Peyer's patch (tissue), 4 donors: ENCODE measurements around the gene LRRN2. TPM values are rescaled to one million over a fixed set of nuclear protein-coding genes. Genes with fewer than 3 reads are reported as not detected.

Experiments used
- DNase-seq, 3 donors: peaks; one replicate each; pipeline ENCODE4 v3.0.0-alpha.2; 2017 to 2019
- H3K27ac ChIP-seq, 4 donors: fragments of 200-600 bp; sonication (generic); one replicate each; pipeline ENCODE4 v1.5.1; 2016 to 2019
- H3K27me3 ChIP-seq, 2 donors: fragments of 200-600 bp; sonication (generic); one replicate each; pipeline ENCODE4 v1.5.1; 2019
- H3K36me3 ChIP-seq, 3 donors: fragments of 200-600 bp; sonication (generic); one replicate each; pipeline ENCODE4 v1.5.1; 2016 to 2019
- H3K4me1 ChIP-seq, 4 donors: fragments of 200-600 bp; sonication (generic); one replicate each; pipeline ENCODE4 v1.5.1; 2016 to 2019
- H3K4me3 ChIP-seq, 4 donors: fragments of 200-600 bp; sonication (generic); 1 replicate in 3 of 4; 2 replicates in 1 of 4; pipeline ENCODE4 v1.5.1; 2016 to 2019; ENCODE audit warnings: mild to moderate bottlenecking in 1 of 4
- H3K9me3 ChIP-seq, 4 donors: fragments of 200-600 bp; sonication (generic); one replicate each; pipeline ENCODE4 v1.5.1; 2016 to 2019; ENCODE audit warnings: mild to moderate bottlenecking in 1 of 4
- CTCF ChIP-seq, 6 experiments: fragments of 450-650 bp in 4 of 6; fragments of 200-600 bp in 2 of 6; sonication (generic) in 1 of 6; IDR thresholded peaks; one replicate each; pipeline ENCODE4 v1.5.1; 2017 to 2019; ENCODE audit warnings: antibody characterized with exemption in 6 of 6, mild to moderate bottlenecking in 3 of 6, moderate library complexity in 1 of 6
- POLR2A ChIP-seq, 2 donors: fragments of 450-650 bp; IDR thresholded peaks; one replicate each; pipeline ENCODE4 v1.5.1; 2017; ENCODE audit warnings: antibody characterized with exemption in 2 of 2, mild to moderate bottlenecking in 2 of 2, moderate library complexity in 2 of 2
- total RNA-seq, 4 donors: library from RNA; depleted of rRNA; stranded (reverse); fragments of >200 nt; gene quantifications; one replicate each; pipeline ENCODE4 v1.1.0, GENCODE V29; 2016

LRRN2 gene
- total RNA-seq = 1 to 10 TPM in 1 of 4 donors, under 1 TPM in 2, not detected in 1; 0.66 to 1.6 (median 0.70) TPM

- Histone ChIP-seq H3K36me3 (no peaks in the 10 kb centered on the region), H3K4me3 (peak within 1 kb of the TSS; percentile 26 to 53 (median 44)), H3K27me3 (no peaks in the 10 kb centered on the region), H3K4me1 (peaks cover 0 to 13% (median 4%) of the 10 kb centered on the region in 4 donors), H3K9me3 (no peaks in the 10 kb centered on the region), H3K27ac (peak within 1 kb of the TSS in 1 of 4 donors; percentile 13)
- TF ChIP-seq CTCF (IDR thresholded peaks at IDR 0.05) (no peak), POLR2A (IDR thresholded peaks at IDR 0.05) (no peak)
- DNase-seq = peak in 1 of 3 donors; percentile 55
Measured at GRCh38 chr1:204685236-204686006, at the start of gene LRRN2. LRRN2 (minus strand) TSS chr1:204685738; CDS start chr1:204619992, 65,746 bp downstream.

- H3K4me3 ChIP-seq = no peak overlapping the region
- H3K4me1 ChIP-seq = no peaks in the 10 kb centered on the region
- H3K36me3 ChIP-seq = no peaks in the 10 kb centered on the region
- H3K27me3 ChIP-seq = no peaks in the 10 kb centered on the region
- no peak for TF ChIP-seq POLR2A (IDR thresholded peaks at IDR 0.05)
- TF ChIP-seq CTCF (IDR thresholded peaks at IDR 0.05) = no peak
- H3K9me3 ChIP-seq = no peaks in the 10 kb centered on the region
- H3K27ac ChIP-seq = no peak overlapping the region
- DNase-seq = no peak
Measured at GRCh38 chr1:204735042-204735441, 49.5 kb upstream of the LRRN2 start.

GRCh38 chr1:204733869-204734596, 48.5 kb upstream of the LRRN2 start:
- TF ChIP-seq CTCF (IDR thresholded peaks at IDR 0.05) = no peak
- no peak for TF ChIP-seq POLR2A (IDR thresholded peaks at IDR 0.05)
- no peaks in the 10 kb centered on the region for H3K27me3 ChIP-seq
- no peaks in the 10 kb centered on the region for H3K36me3 ChIP-seq
- DNase-seq = no peak
- H3K27ac ChIP-seq = no peak overlapping the region
- no peak overlapping the region for H3K4me3 ChIP-seq
- H3K4me1 ChIP-seq = no peaks in the 10 kb centered on the region
- no peaks in the 10 kb centered on the region for H3K9me3 ChIP-seq

- H3K4me3 ChIP-seq = no peak overlapping the region
- no peaks in the 10 kb centered on the region for H3K9me3 ChIP-seq
- no peaks in the 10 kb centered on the region for H3K27me3 ChIP-seq
- no peak for DNase-seq
- no peaks in the 10 kb centered on the region for H3K36me3 ChIP-seq
- no peak for TF ChIP-seq CTCF (IDR thresholded peaks at IDR 0.05)
- H3K27ac ChIP-seq = no peak overlapping the region
- no peaks in the 10 kb centered on the region for H3K4me1 ChIP-seq
Measured at GRCh38 chr1:204733289-204733688, 47.8 kb upstream of the LRRN2 start.

- Histone ChIP-seq H3K4me3 (no peak overlapping the region), H3K27ac (no peak overlapping the region), H3K9me3 (no peaks in the 10 kb centered on the region), H3K4me1 (no peaks in the 10 kb centered on the region), H3K36me3 (no peaks in the 10 kb centered on the region), H3K27me3 (no peaks in the 10 kb centered on the region)
- TF ChIP-seq CTCF (IDR thresholded peaks at IDR 0.05) = no peak
- TF ChIP-seq POLR2A (IDR thresholded peaks at IDR 0.05) = no peak
- DNase-seq = no peak
Measured at GRCh38 chr1:204731985-204732575, 46.5 kb upstream of the LRRN2 start.
